Stimulated activated CD8-positive, alpha-beta memory T cell treated with anti-CD3 and anti-CD28 coated beads, Interleukin-2, amount 100 ng/mL, for 1 hour (primary cell): Measurements from ENCODE around the gene PTGES3L.
"Not testable (repeated sequence)": the region's sequence is repeated elsewhere in the genome, so short reads cannot be mapped to it uniquely, and the experiment has no call there.

Source experiments
- DNase-seq, 2 donors: peaks; one replicate each; pipeline ENCODE4 v3.0.0-alpha.2; 2020; ENCODE audit warnings: low read depth in 2 of 2

PTGES3L gene

GRCh38 chr17:42919522-42920077 lies 60.3 kb downstream of the PTGES3L start:
- DNase-seq: not testable (repeated sequence)

GRCh38 chr17:42918902-42919521 lies 60.9 kb downstream of the PTGES3L start:
- DNase-seq: no peak
